Measurements from ENCODE around the gene INMT.

INMT gene

DNA sequence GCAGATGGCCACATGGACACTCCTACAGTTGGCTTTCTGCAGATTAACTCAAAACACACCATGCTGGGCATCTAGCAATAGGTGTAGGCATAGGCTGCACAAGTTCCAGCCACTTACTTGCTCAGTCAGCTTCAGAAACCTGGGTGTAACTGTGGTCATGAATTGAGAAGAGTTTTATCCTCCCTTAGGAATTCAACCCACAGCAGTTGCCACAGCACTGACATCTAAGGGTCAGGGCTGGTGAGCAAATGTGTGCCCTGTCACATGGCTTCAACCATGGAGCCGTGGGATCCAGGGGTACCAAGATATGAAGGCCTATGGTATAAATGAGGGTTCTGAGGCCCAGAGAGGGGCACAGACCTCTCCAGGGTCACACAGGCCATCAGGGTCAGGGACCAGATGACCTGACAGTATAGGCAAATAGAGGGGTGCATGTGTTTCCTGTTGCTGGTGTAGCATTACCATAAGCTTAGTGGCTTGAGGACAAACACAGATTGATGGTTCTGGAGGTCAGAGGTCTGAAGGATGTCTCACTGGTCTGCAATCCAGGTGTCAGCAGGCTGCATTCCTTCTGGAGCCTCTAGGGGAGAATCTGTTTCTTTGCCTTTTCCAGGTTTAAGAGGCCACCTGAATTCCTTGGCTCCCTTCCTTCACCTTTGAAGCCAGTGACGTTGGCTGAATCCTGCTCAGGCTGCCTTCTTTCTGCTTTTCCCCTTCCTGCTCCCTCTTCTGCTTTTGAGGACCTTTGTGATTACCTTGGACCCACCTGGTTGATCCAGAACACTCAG, 43.4 kb downstream of the INMT start:
- FAIRE-seq (no peak), DNase-seq (ENCODE audit: insufficient read length) (no peak)
- TF ChIP-seq POLR2A (IDR thresholded peaks at IDR 0.05; ENCODE audit: low read depth, low read length) = no peak
- TF ChIP-seq TAF1 (IDR thresholded peaks at IDR 0.05; ENCODE audit: borderline replicate concordance, low read depth, low read length) = no peak
- no peak for TF ChIP-seq POLR2AphosphoS5 (IDR thresholded peaks at IDR 0.05; ENCODE audit: low read depth, low read length)

DNA sequence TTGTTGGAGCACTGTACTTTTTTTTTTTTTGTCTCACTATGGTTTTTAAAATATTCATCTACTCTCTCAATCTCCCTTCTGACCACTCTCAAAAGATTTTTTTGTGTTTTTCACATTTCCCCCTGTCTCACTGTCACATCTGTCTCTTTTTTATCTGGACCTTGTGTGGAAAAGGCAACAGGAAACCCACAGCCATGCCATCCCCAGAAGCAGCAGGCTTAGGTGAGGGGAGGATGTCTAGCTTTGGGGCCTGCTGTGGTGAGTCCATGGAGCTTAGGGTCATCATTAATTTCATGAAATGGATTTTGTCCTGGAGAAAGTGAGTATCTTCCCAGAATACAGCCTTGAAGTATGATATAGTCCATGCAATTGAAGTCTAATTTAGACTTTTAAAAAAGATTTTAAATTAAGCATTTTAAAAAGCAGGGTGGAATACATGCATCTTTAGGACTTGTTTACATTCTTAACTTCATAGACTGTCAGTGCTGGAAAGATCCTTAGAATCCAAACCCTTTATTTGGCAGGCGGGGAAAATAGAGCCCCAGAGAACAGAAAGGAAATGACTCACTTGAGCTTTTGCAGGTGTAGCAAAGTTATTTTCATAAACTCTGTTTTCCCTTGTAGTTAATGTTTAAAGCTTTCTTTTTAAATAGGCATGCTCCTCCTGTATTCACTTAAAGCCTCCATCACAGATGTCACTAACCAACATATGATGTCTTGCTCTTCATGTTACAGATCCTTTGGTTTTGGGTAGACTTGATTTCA, 44.4 kb downstream of the INMT start:
- DNase-seq (ENCODE audit: insufficient read length) (no peak), FAIRE-seq (no peak)
- no peak for TF ChIP-seq TAF1 (IDR thresholded peaks at IDR 0.05; ENCODE audit: borderline replicate concordance, low read depth, low read length)
- TF ChIP-seq POLR2AphosphoS5 (IDR thresholded peaks at IDR 0.05; ENCODE audit: low read depth, low read length) = no peak
- no peak for TF ChIP-seq POLR2A (IDR thresholded peaks at IDR 0.05; ENCODE audit: low read depth, low read length)

DNA sequence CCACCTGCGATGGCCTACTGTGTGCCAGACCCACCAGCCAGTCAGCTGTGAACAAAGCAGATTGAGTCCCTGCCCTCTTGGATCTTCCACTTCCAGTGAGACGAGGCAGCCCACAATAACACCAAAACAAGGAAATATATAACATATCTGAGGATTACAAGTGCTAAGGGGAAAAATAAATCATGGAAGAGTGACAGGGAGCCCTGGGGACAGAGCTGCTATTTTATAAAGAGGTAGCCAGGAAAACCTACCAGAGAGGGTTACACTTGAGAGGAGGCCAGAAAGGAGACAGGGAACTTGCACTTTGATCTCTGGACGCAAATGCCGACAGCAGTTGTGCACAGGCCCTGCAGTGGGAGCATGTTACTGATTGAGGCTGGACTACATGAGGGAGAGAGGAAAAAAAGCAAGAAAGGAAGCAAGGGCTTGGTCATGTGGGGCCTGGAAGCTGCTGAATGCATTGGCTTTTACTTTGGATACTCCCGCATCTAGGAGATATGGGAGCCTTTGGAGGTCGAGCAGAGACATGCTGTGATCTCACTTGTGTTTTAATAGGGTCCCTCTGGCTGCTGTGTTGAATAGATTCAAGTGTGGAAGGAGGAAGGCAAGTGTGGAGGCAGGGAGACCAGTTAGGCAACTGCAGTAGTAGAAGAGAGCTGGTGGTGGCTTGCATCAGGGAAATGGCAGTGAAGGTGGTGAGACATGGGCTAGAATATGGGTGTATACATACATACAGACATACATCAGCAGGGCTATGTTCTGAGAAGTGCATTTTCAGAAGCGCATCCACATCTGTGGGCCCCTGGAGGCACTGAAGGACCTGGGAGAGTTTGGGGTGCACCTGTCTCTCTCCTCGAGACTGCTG, 45.5 kb downstream of the INMT start:
- DNase-seq (ENCODE audit: insufficient read length) = no peak
- FAIRE-seq = no peak
- TF ChIP-seq TAF1 (IDR thresholded peaks at IDR 0.05; ENCODE audit: borderline replicate concordance, low read depth, low read length) (no peak), POLR2AphosphoS5 (IDR thresholded peaks at IDR 0.05; ENCODE audit: low read depth, low read length) (no peak), POLR2A (IDR thresholded peaks at IDR 0.05; ENCODE audit: low read depth, low read length) (no peak)

DNA sequence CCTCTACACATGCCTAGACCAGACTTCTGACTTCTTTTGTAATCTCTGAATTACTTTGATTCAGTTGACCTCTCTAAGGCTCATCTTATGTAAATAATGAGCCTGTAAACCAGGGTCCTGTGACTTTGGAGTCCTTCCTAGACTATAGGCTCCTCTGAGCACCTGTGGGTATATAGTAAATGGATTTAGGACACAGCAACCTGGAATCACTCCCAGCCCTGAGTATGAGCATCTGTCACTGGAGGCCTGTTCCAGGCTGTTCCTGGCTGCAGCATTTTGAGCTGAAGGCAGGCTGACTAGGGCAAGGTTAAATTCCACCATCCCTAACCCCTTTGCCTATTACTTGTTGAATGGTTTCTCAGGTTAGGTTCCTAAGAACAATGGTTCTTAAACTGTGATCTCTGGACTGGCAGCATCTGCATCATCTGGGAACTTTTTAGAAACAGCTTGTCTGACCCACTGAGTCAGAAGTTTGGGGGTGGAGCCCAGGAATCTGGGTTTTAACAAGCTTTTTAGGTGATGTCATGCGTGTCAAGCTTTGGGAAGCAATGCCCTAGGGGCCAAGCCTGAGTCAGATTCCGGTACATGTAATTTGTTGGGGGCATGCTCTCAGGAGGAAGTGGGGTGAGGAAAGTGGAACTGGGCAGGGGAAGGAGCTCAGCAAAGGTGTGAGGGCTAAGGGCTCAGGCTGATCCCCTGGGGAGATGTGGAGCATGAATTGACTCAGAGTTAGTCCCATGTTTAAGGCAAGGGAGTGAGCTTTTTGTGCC, 47.5 kb downstream of the INMT start:
- FAIRE-seq (peak; percentile 84), DNase-seq (ENCODE audit: insufficient read length) (peak; percentile 44)

DNA sequence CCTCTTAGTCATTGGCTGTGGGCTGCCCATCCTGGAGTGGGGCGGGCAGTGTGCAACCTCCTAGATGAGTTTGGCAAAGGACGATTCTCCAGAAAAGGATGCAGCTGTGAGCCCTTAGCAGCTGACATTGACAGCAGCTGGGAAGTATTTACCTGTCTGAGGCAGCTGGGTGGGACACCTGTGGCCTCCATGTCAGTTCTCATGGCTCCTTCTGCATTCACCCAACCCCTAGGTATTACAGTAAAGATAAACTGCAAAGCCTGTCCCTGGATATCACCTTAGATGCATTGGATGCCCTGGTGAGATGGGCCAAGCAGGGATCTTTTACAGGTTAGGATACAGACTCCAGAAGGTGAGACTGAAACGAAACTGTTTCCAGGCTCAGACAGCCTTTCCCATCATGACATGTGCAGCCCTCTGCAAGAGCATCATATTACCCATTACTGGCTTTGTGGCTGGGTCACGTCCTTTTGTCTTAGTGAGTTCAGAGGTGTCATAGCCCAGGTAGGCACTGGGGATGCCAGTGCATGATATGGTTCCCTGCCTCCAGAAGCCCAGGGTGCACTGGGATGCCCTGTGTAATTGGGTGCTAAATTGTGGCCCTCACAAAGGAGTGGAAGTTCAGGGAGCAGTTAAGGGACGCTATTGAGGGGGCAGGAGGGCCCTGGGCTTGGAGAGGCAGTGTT, 48.2 kb downstream of the INMT start:
- DNase-seq (ENCODE audit: insufficient read length) (no peak), FAIRE-seq (no peak)
- TF ChIP-seq TAF1 (IDR thresholded peaks at IDR 0.05; ENCODE audit: borderline replicate concordance, low read depth, low read length) (no peak), POLR2AphosphoS5 (IDR thresholded peaks at IDR 0.05; ENCODE audit: low read depth, low read length) (no peak), POLR2A (IDR thresholded peaks at IDR 0.05; ENCODE audit: low read depth, low read length) (no peak)

More for the DNA sequence above, 47.5 kb downstream of the INMT start:
- TF ChIP-seq POLR2A (IDR thresholded peaks at IDR 0.05; ENCODE audit: low read depth, low read length) = no peak
- no peak for TF ChIP-seq TAF1 (IDR thresholded peaks at IDR 0.05; ENCODE audit: borderline replicate concordance, low read depth, low read length)
- no peak for TF ChIP-seq POLR2AphosphoS5 (IDR thresholded peaks at IDR 0.05; ENCODE audit: low read depth, low read length)

DNA sequence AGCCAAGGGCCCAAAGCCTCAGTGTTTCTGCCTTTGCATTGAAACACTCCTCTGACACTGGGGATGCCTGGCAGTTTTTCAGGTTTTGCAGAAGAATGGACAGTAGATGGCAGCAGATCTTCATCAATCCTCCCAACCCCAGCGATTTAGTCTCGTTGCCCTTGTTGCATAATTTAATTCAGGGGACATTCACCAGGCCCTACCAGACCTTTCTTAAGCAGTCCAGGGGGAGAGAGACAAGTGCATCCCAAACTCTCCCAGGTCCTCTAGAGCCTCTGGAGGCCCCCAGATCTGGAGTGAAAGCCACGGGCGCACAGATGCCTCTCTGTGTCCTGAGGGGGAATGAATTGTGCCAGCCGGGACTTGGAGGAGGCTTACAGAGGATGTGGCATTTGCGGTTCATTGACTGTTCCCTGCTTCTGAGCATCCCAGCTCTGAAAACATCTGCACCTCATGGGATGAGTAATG, 48.9 kb downstream of the INMT start:
- peak; percentile 46 for DNase-seq (ENCODE audit: insufficient read length)
- TF ChIP-seq POLR2A (IDR thresholded peaks at IDR 0.05; ENCODE audit: low read depth, low read length) (no peak), TAF1 (IDR thresholded peaks at IDR 0.05; ENCODE audit: borderline replicate concordance, low read depth, low read length) (no peak), POLR2AphosphoS5 (IDR thresholded peaks at IDR 0.05; ENCODE audit: low read depth, low read length) (no peak)
- peak; percentile 82 for FAIRE-seq

DNA sequence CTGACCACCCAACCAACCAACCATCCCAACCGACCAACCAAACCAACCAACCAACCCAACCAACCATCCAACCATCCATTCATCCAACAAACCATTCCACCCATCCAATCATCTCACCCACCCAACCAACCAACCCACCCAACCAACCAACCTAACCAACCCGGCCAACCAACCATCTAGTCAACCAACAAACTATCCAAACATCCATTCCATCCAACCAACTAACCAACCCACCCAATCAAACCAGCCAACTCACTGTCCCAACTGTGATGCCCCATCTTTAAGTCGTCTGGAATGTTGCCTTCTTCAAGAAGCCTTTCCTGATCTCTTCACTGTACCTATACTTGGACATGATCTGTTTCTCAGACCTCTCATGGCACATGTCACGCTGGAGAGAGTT, 50.9 kb downstream of the INMT start:
- no peak for FAIRE-seq
- TF ChIP-seq POLR2AphosphoS5 (IDR thresholded peaks at IDR 0.05; ENCODE audit: low read depth, low read length) (no peak), TAF1 (IDR thresholded peaks at IDR 0.05; ENCODE audit: borderline replicate concordance, low read depth, low read length) (no peak), POLR2A (IDR thresholded peaks at IDR 0.05; ENCODE audit: low read depth, low read length) (no peak)

DNA sequence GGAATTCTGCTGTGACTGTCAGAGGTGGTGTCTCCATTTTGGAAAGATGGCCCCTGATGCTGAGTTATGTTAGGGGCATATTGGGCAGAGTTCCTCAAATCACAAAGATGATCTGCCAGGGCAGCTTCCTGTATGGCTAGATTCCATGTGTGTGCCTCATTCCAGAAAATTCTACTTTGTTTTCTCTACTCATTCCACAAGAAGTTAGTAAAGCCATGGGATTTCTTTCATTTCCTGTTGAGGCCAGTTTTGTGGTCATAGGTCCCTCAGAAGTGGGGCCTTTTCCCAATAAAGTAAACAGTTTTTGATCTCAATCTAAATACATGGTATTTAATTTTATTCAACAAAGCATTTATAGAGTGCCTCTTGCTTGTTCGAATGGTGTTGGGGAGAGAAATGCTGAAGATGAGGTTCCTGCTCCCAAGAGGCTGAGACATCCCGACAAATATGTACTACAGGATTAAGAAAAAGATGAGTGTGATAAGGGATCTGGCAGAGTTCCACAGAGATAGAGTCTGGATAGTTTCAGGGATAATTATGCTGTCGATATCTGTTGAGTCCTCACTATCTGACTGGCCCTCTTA, 52.2 kb downstream of the INMT start:
- TF ChIP-seq TAF1 (IDR thresholded peaks at IDR 0.05; ENCODE audit: borderline replicate concordance, low read depth, low read length) (no peak), POLR2A (IDR thresholded peaks at IDR 0.05; ENCODE audit: low read depth, low read length) (no peak), POLR2AphosphoS5 (IDR thresholded peaks at IDR 0.05; ENCODE audit: low read depth, low read length) (no peak)
- FAIRE-seq = no peak
- DNase-seq (ENCODE audit: insufficient read length) = no peak

More for the DNA sequence above, 50.9 kb downstream of the INMT start:
- DNase-seq (ENCODE audit: insufficient read length) = no peak

DNA sequence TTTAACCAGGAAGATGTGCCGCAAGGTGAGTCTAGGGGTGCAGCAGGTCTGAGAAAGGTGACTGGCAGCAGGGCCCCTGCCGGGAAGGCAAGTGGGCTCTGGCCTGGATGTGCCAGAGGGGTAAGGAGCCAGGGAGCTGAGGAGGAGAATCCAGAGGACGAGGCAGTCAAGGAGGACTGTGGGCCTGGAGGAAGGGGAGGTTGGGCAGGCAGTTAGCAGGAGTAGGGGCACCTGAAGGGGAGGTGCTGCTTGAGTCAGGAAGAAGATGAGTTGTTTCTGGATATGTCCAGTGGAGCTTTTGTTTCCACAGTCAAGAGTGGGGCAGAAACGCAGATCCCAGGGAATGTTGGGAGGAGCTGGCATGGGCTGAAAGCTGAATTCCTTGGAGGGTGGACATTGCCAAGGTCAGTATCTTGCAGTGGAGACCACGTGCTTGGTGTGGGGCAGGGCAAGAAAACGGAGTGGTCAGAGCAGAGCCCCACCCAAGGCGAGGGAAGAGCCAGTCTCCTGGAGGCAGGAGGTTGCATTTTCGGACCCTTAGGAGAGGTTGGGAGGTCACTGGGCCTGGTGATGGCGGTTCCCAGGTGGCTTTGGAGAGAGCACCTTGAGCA, 53.3 kb downstream of the INMT start:
- no peak for FAIRE-seq
- no peak for DNase-seq (ENCODE audit: insufficient read length)

More for the DNA sequence above, 53.3 kb downstream of the INMT start:
- no peak for TF ChIP-seq POLR2AphosphoS5 (IDR thresholded peaks at IDR 0.05; ENCODE audit: low read depth, low read length)
- TF ChIP-seq POLR2A (IDR thresholded peaks at IDR 0.05; ENCODE audit: low read depth, low read length) = no peak
- TF ChIP-seq TAF1 (IDR thresholded peaks at IDR 0.05; ENCODE audit: borderline replicate concordance, low read depth, low read length) = no peak
